Activated T-helper 1 cell treated with anti-CD3 and anti-CD28 coated beads, Interleukin-12 subunit alpha, Interleukin-12 subunit beta, Interleukin-2, Interleukin-4 antibody, amounts not matched to agents 30 ng/mL and 10 ng/mL and 1 ng/mL, durations not matched to agents 14 hours and 24 hours and 36 hours (primary cell): ENCODE data around the gene FGD5. TPM values are rescaled to one million over a fixed set of nuclear protein-coding genes. Genes with fewer than 3 reads are reported as not detected.

Experiments
- DNase-seq: peaks from one replicate; pipeline ENCODE4 v3.0.0; 2021; ENCODE audit warnings: low spot score
- H3K27ac Mint-ChIP-seq: one replicate; pipeline ENCODE4 v1.8.0; 2021; ENCODE audit warnings: mild to moderate bottlenecking, mixed read lengths
- H3K27me3 Mint-ChIP-seq: one replicate; pipeline ENCODE4 v1.8.0; 2022; ENCODE audit warnings: mild to moderate bottlenecking, moderate library complexity, mixed read lengths; ENCODE audit not compliant: insufficient read depth
- H3K36me3 Mint-ChIP-seq: one replicate; pipeline ENCODE4 v1.8.0; 2021; ENCODE audit warnings: low read depth, mixed read lengths
- H3K4me1 Mint-ChIP-seq: one replicate; pipeline ENCODE4 v1.8.0; 2021; ENCODE audit warnings: low read depth, mixed read lengths
- H3K4me3 Mint-ChIP-seq: one replicate; pipeline ENCODE4 v1.8.0; 2021; ENCODE audit warnings: mild to moderate bottlenecking, moderate library complexity, mixed read lengths
- H3K9me3 Mint-ChIP-seq: one replicate; pipeline ENCODE4 v1.8.0; 2021; ENCODE audit warnings: mixed read lengths
- intact Hi-C: fragments of 100-400 bp; cut with micrococcal nuclease; formaldehyde crosslinking; loops from one replicate; pipeline ENCODE4 v1.15.1; 2024
- total RNA-seq: library from RNA; stranded (reverse); gene quantifications from 2 replicates; pipeline ENCODE4 v1.2.3, GENCODE V29; 2022

Gene FGD5
- total RNA-seq, 1 donor from 2014 or later: not detected

- Mint-ChIP-seq H3K36me3 (no peaks in the 10 kb centered on the region), H3K27ac (no peak overlapping the region), H3K4me1 (peaks cover 24% of the 10 kb centered on the region)
These were observed 58.7 kb downstream of the FGD5 start for GRCh38 chr3:14877469-14877868.

GRCh38 chr3:14879211-14879874, 60.6 kb downstream of the FGD5 start:
- Mint-ChIP-seq H3K27me3 (peaks cover 1% of the 10 kb centered on the region), H3K4me1 (peaks cover 40% of the 10 kb centered on the region), H3K27ac (peak overlapping the region; percentile 24), H3K36me3 (peaks cover under 1% of the 10 kb centered on the region), H3K9me3 (no peaks in the 10 kb centered on the region), H3K4me3 (no peak overlapping the region)
- intact Hi-C loops: no loop called here
- no peak for DNase-seq

More at GRCh38 chr3:14877469-14877868, 58.7 kb downstream of the FGD5 start:
- Mint-ChIP-seq H3K4me3 (no peak overlapping the region), H3K9me3 (no peaks in the 10 kb centered on the region), H3K27me3 (peaks cover 1% of the 10 kb centered on the region)
- no peak for DNase-seq
- intact Hi-C loops: no loop called here

- Mint-ChIP-seq H3K4me3 (peak overlapping the region; percentile 2), H3K4me1 (peaks cover 52% of the 10 kb centered on the region), H3K36me3 (peaks cover 2% of the 10 kb centered on the region), H3K27me3 (no peaks in the 10 kb centered on the region), H3K9me3 (no peaks in the 10 kb centered on the region), H3K27ac (peak overlapping the region; percentile 45)
- DNase-seq: no peak
- intact Hi-C loops: no loop called here
These were observed 61.8 kb downstream of the FGD5 start for GRCh38 chr3:14880447-14881106.

GRCh38 chr3:14883226-14883625, 64.5 kb downstream of the FGD5 start:
- intact Hi-C loops: no loop called here
- H3K36me3 Mint-ChIP-seq: peaks cover 2% of the 10 kb centered on the region
- peaks cover 4% of the 10 kb centered on the region for H3K27me3 Mint-ChIP-seq
- no peak overlapping the region for H3K4me3 Mint-ChIP-seq
- peaks cover 58% of the 10 kb centered on the region for H3K4me1 Mint-ChIP-seq
- H3K9me3 Mint-ChIP-seq: no peaks in the 10 kb centered on the region
- H3K27ac Mint-ChIP-seq: no peak overlapping the region
- DNase-seq: no peak

DNA sequence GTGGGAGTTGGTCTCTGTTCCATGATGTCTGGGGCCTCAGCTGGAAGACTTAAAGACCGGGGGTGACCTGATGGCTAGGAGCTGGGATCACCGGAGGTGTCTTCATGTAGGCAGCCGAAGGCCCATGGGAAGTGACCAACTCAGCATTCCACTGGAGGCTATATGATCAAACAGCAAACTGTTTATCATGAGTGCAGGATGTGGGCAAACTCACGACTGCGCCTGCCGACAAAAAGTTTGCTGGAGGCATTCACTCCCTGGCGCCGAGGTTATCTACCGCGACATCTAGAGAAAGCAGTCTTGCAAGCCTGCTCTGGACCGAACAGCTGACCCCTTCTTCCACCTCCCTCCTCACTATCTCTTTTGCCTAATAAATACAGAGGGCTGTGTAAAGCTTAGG, 65.9 kb downstream of the FGD5 start:
- no peak for DNase-seq
- H3K9me3 Mint-ChIP-seq: no peaks in the 10 kb centered on the region
- peaks cover 4% of the 10 kb centered on the region for H3K27me3 Mint-ChIP-seq
- H3K36me3 Mint-ChIP-seq: peaks cover 2% of the 10 kb centered on the region
- intact Hi-C loops: no loop called here
- H3K4me3 Mint-ChIP-seq: no peak overlapping the region
- peaks cover 51% of the 10 kb centered on the region for H3K4me1 Mint-ChIP-seq
- peak overlapping the region; percentile 6 for H3K27ac Mint-ChIP-seq

- intact Hi-C loops: no loop called here
- Mint-ChIP-seq H3K36me3 (peaks cover 2% of the 10 kb centered on the region), H3K4me1 (peaks cover 49% of the 10 kb centered on the region), H3K27me3 (peaks cover 4% of the 10 kb centered on the region), H3K4me3 (peak overlapping the region; percentile 31), H3K27ac (no peak overlapping the region), H3K9me3 (no peaks in the 10 kb centered on the region)
- DNase-seq: no peak
These were observed 66.5 kb downstream of the FGD5 start for GRCh38 chr3:14885307-14885706.

DNA sequence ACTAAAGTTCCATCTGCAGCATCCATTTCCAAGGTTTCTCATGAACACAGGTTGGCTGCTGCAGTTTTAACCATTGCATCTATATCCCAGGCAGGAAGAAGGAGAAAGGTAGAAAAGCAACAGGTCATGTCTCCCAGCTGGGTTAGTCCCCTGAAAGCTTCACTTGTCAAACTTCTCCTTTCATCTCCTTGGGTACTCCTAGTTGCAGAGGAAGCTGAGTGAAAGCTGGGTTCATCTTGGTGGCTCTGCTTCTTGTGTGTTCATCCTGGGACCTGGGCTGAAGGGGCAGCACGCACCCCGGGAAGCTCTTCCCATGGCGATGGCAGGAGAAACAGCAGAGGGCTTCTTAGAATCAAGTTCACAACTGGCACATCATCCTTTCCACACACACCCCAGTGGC, 67.3 kb downstream of the FGD5 start:
- peaks cover 4% of the 10 kb centered on the region for H3K27me3 Mint-ChIP-seq
- no peak overlapping the region for H3K4me3 Mint-ChIP-seq
- H3K9me3 Mint-ChIP-seq: no peaks in the 10 kb centered on the region
- intact Hi-C loops: no loop called here
- peaks cover 42% of the 10 kb centered on the region for H3K4me1 Mint-ChIP-seq
- no peak overlapping the region for H3K27ac Mint-ChIP-seq
- DNase-seq: no peak
- H3K36me3 Mint-ChIP-seq: peaks cover 2% of the 10 kb centered on the region

DNA sequence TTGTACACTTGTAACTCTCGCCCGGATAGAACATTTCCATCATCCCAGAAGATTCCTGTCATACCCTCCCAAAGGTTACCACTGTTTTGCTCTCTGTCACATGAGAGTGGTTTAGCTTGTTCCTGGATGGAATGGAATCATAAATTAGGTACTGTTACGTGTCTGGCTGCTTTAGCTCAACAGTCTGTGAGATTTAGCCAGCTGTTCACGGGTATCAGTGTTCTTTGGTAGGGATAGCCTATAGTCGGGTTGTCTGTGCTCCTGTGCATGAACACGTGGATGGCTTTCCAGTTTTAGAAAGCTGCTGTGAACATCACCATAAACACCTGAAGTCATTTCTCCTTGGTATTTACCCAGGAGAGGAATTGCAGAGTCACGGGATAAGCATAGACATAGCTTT, 70.4 kb downstream of the FGD5 start:
- intact Hi-C loops: no loop called here
- Mint-ChIP-seq H3K36me3 (peaks cover 2% of the 10 kb centered on the region), H3K4me1 (peaks cover 19% of the 10 kb centered on the region), H3K27ac (no peak overlapping the region), H3K4me3 (no peak overlapping the region), H3K9me3 (no peaks in the 10 kb centered on the region), H3K27me3 (peaks cover 15% of the 10 kb centered on the region)
- no peak for DNase-seq

- H3K9me3 Mint-ChIP-seq: no peaks in the 10 kb centered on the region
- intact Hi-C loops: no loop called here
- H3K27ac Mint-ChIP-seq: no peak overlapping the region
- H3K27me3 Mint-ChIP-seq: peaks cover 15% of the 10 kb centered on the region
- no peak overlapping the region for H3K4me3 Mint-ChIP-seq
- no peaks in the 10 kb centered on the region for H3K36me3 Mint-ChIP-seq
- DNase-seq: no peak
- peaks cover 12% of the 10 kb centered on the region for H3K4me1 Mint-ChIP-seq
These were observed 71.2 kb downstream of the FGD5 start for GRCh38 chr3:14889943-14890342.

GRCh38 chr3:14890476-14890875, 71.7 kb downstream of the FGD5 start:
- peaks cover 15% of the 10 kb centered on the region for H3K27me3 Mint-ChIP-seq
- H3K4me3 Mint-ChIP-seq: no peak overlapping the region
- H3K27ac Mint-ChIP-seq: no peak overlapping the region
- H3K4me1 Mint-ChIP-seq: peaks cover 7% of the 10 kb centered on the region
- intact Hi-C loops: no loop called here
- H3K36me3 Mint-ChIP-seq: no peaks in the 10 kb centered on the region
- no peaks in the 10 kb centered on the region for H3K9me3 Mint-ChIP-seq
- DNase-seq: no peak

- no peaks in the 10 kb centered on the region for H3K4me1 Mint-ChIP-seq
- no peak overlapping the region for H3K27ac Mint-ChIP-seq
- H3K9me3 Mint-ChIP-seq: no peaks in the 10 kb centered on the region
- H3K36me3 Mint-ChIP-seq: no peaks in the 10 kb centered on the region
- peaks cover 18% of the 10 kb centered on the region for H3K27me3 Mint-ChIP-seq
- intact Hi-C loops: no loop called here
- DNase-seq: no peak
- no peak overlapping the region for H3K4me3 Mint-ChIP-seq
These were observed 72.7 kb downstream of the FGD5 start for GRCh38 chr3:14891135-14892132.

DNA sequence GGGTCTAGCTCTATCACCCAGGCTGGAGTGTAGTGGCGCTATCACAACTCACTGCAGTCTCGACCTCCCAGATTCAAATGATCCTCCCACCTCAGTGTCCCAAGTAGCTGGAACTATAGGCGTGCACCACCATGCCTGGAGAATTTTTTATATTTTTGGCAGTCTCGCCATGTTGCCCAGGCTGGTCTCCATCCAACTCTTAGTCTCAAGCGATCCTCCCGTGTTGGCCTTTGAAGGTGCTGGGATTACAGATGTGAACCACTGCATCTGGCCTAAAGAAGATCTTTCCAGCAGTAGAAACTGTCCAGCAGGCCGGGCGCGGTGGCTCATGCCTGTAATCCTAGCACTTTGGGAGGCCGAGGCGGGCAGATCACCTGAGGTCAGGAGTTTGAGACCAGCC, 73.5 kb downstream of the FGD5 start:
- Mint-ChIP-seq H3K27me3 (peaks cover 17% of the 10 kb centered on the region), H3K9me3 (no peaks in the 10 kb centered on the region), H3K36me3 (no peaks in the 10 kb centered on the region), H3K27ac (no peak overlapping the region), H3K4me1 (no peaks in the 10 kb centered on the region), H3K4me3 (no peak overlapping the region)
- DNase-seq: no peak
- intact Hi-C loops: no loop called here

DNA sequence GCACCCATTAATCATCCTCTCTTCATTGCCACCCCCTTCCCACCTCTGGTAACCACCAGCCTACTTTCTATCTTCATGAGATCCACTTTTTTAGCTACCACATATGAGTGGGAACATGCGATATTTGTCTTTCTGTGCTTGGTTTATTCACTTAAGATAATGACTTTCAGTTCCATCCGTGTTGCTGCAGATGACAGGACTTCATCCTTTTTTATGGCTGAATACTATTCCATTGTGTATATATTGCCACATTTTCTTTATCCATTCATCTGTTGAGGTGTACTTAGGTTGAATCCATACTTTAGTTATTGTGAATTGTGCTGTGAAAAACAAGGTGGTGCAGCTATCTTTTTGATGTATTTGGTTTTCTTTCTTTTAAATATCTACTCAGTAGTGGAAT, 75.3 kb downstream of the FGD5 start:
- Mint-ChIP-seq H3K27ac (no peak overlapping the region), H3K36me3 (no peaks in the 10 kb centered on the region), H3K27me3 (peaks cover 22% of the 10 kb centered on the region), H3K4me1 (peaks cover 1% of the 10 kb centered on the region), H3K4me3 (no peak overlapping the region), H3K9me3 (no peaks in the 10 kb centered on the region)
- no peak for DNase-seq
- intact Hi-C loops: no loop called here
